HG03565 (cell line): ENCODE results near the gene VAV2.

Experiments used
- ATAC-seq: cut with Tn5 transposase; IDR thresholded peaks from one replicate; pipeline ENCODE4 v1.9.1; 2021; ENCODE audit warnings: mild to moderate bottlenecking, moderate library complexity; ENCODE audit not compliant: unreplicated experiment

Gene VAV2, protein sequence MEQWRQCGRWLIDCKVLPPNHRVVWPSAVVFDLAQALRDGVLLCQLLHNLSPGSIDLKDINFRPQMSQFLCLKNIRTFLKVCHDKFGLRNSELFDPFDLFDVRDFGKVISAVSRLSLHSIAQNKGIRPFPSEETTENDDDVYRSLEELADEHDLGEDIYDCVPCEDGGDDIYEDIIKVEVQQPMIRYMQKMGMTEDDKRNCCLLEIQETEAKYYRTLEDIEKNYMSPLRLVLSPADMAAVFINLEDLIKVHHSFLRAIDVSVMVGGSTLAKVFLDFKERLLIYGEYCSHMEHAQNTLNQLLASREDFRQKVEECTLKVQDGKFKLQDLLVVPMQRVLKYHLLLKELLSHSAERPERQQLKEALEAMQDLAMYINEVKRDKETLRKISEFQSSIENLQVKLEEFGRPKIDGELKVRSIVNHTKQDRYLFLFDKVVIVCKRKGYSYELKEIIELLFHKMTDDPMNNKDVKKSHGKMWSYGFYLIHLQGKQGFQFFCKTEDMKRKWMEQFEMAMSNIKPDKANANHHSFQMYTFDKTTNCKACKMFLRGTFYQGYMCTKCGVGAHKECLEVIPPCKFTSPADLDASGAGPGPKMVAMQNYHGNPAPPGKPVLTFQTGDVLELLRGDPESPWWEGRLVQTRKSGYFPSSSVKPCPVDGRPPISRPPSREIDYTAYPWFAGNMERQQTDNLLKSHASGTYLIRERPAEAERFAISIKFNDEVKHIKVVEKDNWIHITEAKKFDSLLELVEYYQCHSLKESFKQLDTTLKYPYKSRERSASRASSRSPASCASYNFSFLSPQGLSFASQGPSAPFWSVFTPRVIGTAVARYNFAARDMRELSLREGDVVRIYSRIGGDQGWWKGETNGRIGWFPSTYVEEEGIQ

DNA sequence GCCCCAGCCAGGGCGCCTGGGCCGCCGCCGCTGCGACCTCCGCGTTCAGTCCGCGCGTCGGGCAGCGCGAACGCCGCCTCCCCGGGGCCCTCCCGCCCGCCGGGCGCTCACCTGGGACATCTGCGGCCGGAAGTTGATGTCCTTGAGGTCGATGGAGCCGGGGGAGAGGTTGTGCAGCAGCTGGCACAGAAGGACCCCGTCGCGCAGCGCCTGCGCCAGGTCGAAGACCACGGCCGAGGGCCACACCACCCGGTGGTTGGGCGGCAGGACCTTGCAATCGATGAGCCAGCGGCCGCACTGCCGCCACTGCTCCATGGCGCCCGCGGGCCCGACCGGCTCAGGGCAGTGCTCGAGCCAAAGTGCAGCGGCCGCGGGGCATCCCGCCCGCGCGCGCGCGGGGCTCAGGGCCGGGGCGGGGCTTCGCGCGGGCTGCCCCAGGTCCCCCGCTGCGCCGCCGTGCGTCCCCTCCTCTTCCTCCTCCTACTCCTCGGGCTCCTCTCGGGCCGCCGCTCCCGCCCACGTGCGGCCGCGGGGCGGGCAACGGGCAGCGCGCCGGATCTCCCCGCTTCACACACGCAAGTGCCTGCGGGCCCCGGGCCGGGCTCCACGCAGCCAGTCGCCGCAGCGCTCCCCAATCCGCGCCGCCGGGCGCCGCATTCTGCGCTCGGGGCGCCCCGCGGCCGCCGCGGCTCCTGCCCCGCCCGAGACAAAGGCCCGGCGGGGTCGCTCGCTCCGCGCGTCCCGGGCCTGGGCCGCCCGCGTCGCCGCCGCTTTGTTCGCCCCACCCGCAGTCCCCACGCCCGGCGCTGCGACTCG, at the start of gene VAV2:
TSS of gene VAV2 (minus strand) at position 361 of the 816 bp plus-strand sequence. CDS start at position 315, 46 bp downstream.
- peak; percentile 33 for ATAC-seq

DNA sequence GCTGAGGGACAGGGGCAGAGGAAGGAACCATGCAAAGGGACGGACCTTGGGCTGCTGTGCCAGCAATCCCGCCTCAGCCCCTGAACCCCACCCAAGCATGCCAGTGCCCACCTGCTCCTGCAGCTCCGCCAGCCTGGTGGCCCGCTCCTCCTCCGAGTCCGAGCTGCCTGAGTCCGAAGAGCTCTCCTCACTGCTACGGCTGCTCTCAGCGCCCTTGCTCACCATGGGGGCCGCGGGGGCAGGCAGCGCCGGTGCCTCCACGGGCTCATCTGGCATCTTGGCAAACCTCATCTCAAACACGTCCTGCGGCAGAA, 49.5 kb upstream of the VAV2 start:
- ATAC-seq = no peak

DNA sequence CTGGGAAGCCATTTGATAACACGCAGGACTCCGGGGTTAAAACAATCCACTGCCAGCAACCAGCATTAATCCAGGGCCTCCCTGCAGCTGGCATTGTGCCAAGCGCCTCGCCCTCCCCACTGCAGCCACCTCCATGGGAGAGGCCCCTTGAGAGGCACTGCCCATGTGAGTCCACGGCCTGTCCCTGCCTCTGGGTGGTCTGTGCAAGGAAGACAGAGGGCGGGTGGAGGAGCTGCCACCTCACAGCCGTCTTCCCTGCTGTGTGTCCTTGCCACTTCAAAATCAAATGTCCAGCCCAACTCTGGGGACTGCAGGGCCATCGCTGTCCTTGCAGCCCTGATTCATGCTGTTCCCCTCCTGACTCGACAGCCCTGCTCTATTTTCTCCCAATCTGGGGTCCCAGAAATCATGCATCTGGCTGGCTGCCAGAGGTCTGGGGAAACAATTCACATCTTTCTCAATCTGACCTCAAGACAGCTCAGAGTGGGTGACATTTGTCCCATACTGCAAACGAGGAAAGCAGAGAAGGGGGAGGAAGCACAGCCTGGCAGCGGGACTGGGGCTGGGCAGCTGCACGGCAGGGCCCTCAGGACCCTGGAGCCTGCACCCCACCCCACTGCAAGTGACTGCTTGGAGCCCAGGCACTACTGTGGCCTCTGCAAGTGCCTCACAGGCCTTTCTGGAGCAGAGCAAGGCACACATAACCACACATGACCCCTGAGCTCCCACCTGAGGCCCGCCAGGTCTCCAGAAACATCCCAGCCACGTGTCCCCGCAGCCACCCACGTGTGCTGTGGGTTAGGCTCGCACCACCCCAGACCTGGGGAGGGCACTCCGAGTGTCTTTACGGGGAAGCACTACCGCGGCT, 48.9 kb upstream of the VAV2 start:
- ATAC-seq = no peak

DNA sequence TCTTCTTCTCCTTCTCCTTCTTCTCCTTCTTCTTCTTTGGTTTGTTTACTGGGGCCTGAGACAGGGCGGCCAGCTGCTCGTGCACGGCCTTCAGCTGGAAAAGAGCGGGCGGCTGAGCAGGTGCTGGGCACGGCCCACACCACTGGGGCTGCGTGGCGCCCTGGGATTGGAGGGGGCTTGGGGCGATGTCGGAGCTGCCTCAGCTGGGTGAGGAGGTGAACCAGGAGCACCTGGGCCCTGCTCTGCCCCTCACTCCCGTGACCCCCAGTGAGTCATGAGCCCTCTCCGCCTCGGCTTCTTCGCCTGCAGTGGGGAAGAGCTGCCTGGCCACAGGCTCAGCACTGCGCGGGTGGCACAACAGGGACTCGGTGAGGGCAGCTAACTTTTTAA, 48.0 kb upstream of the VAV2 start:
- ATAC-seq = no peak

DNA sequence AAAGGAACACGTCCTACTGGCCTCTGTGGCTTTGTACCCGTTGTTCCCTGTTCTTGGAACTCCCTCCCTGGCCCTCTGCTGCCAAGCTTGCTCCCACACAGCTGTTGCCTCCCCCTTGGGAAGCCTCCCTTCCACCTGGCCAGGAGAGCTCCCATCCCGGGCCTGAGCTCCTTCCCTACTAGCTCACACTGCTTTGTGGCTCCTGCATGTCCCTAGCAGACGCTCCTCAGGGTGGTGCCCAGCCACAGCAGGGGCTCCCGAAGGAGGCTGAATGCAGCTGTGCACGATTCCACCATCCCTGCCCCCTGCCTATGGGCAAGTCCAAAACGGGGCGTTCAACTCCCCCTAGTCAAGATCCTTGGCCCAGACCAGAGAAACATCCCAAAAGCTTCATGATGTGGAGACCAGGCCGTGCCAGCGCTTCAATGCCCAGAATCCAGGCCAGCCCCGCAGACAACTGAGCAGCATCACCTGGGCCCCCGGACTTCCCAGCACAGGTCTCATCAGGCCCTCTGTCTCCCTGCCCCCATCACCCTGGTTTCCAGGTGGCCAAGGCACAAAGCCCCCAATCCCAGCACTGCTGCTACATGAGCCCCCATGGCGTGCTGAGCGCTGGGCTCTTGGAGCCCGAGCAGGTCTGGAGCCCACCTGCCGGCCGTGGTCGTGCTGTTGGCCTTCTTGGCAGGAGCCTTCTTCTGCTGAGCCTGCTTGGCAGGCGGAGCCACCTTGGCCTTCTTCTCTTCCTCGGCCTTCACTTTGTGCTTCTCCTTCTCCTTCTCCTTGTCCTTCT, 47.5 kb upstream of the VAV2 start:
- no peak for ATAC-seq

DNA sequence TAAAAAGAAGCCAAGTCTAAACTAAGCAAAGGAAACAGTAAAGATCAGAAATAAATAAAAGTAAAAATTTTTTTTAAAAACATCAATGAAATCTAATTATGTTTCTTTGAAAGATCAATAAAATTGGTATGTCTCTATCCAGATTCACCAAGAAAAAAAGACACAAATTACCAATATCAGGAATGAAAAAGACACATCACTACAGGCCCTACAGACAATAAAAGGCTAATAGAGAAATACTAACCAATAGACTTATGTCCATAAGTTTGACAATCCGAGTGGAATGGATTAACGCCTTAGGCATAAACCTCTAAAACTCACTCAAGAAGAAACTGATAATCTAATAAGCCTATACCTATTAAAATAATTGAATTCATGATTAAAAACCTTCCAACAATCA, 45.5 kb upstream of the VAV2 start:
- ATAC-seq = no peak

DNA sequence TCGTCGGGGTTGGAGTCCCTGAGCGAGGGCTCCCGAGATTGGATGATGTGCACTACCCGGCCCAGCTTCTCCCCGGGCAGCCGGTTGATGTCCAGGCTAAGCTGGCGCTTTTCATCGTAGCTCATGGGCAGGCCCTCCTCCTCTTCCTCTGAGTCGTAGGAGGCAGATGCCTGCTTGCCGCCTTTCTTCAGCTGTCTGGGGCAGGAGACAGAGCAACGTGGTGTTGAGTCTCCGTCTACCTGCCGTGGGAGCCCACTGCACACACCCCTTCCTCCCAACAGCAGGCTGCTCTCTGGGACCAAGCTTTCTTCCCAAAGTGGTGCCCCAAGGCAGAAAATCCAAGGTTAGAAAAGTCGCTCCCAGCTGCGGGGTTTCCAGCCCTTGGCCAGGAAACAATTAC, 44.0 kb upstream of the VAV2 start:
- ATAC-seq = no peak

DNA sequence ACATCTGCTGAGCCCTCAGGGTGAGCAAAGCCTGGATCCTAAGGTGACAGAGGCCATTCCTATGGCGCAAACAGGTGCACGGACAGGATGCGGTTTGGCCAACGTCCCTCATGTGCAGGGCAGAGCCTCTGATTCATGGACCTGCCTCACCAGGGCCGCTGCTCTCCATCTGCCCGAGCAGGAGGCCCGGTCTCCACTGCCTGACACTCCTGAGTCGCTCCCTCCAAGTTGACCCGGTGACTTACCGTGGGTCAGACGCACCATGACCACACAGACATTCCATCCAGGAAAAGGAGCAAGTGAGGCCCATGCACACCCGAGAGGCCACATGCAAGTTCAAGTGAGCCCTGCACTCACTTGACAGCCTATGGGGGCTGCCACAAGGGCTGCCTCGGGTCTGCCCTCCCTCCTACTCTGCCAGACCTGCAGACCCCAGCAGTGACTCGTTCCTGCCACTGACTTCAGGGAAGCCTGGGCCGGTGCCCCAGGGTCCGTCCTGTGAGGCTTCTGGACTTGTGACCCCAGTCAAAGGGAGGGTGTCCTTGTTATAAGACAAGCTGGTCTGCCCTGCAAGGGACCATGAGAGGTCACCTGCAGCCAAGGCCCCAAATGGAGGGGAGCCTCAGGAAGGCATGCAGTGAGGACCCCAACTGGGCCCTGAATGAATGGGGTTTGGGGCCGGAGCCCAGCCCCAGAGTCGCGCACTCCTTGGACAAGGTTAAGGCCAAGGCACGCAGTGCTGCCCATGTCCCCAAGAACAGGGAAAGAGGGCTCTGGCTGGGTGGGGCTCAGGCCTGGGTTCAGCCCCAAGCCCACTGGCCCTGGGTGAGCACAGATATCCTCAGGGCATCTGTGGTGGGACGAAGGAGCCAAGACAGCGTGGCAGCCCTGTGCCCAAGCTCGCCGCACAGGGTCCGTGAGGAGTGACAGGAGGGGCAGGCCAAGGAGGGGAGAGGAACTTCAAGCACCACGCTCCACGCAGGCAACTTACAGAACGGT, 43.2 kb upstream of the VAV2 start:
- ATAC-seq = no peak

DNA sequence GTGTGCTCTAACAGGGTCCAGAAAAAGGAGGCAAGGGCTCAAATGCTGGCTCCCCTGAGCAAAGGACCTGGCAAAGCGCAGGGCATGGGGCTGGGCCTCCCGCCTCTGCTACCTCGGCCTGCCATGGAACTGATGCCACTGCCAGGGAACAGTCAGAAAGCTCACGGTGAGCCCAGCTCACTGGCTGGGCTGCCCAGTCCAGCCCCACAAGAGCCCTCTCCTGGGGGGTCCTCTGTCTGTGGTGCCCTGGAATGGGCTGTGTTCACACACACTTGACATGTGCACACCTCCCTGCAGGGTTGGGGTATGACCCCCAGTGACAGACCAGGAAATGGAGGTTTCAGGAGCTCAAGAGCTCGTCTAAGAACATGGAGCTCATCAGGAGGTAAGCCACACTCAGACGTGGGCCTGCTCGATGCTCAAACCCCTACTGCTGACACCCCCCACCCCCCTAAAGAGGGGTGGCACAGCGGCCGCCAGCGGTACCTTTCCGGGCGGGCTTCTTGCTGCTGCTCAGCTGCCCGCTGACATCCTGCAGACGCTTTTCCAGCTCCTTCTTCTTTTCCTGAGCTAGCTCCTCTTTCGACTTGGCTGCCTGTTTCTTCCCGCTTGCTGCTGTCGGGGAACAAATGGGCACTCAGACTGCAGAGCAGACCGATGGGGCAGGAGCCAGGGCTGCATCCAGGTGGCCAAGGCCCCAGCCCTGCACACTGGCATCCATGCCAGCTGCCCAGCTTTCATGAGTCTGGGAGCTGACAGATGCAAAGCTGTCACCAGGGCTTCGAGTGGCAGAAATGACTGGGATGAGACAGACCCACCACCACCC, 42.3 kb upstream of the VAV2 start:
- ATAC-seq = no peak

DNA sequence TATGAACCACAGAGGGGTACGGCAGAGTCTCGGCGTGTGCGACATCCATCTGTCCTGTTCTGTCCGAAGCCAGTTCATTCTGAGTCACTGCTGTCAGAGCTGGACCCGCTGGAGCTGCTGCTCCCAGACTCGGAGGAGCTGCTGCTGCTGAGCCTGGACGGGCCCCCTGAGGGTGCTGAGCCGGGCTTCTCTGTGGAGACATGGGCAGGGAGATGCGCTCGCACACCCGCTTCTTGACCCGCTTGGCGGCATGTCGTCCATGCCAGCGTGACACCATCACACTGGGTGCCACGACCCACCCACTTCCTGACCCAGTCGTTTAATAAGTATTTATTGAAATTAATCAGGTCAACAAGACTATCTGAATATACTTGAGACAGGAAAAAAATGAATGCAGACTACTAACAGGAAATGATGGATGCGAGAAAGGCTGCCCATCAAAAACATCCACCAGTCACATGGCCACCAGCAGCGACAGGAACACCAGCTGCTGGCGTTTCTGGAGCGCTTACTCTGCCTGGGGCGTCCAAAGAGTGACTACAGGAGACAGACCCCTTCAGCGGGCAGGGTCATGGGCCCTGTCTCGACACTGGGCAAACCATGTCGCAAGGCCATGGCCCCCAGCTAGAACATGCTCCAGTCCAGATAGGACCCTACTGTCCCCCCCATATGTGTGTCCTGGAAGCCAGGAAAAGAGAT, 41.5 kb upstream of the VAV2 start:
- ATAC-seq = no peak

DNA sequence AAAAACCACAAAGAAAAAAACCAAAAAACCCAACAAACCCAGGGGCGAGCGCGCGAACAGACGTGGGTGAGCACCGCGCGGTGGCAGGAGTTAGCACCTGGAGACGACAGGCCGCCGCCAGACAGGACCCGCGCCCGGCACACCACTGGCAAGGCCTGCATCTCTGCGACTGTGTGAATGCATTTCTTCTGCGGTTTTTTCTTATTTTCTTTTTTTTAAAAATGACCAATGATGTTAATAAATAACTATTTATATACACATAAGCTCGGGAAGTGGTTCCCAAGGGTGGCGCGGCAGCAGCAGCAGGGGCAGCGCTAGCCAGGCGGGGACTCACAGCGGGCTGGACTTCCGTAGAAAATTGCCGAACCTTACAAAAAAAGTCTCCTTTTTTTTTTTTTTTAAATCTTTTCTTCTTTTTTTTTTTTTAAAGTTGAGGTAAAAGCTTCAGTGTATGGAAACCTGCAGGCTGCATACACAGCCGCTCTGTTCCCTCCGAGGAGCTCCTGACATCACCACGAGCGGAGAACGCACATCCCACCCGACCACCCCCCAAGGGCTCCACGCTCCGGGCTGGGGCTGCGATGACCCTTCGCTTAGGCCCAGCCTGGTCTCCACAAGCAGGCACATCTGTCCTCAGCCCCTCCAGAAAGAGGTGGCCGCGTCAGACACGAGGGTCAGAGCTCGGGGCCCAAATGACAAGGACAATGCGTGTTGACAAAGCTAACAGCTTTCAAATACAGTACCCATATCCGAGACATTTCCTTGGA, 40.5 kb upstream of the VAV2 start:
- ATAC-seq = no peak

DNA sequence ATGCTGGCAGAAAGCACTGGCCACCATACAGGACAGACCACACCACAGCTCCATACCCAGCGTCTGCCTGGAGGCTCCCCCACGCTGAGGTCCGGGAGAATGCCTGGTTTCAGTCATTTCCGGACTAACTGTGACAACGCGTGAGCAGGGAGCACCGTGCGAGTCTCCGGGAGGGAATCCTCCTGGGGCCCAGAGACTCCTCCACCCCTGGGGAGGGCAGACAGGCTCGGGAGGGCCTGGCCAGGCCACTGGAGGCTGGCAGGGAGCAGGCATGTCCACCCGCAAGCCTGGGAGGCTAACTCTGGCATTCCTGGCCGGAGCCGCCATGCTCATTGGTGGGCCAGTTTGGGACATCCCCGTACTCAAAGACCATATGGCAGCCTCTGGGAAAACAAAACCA, 39.7 kb upstream of the VAV2 start:
- no peak for ATAC-seq

DNA sequence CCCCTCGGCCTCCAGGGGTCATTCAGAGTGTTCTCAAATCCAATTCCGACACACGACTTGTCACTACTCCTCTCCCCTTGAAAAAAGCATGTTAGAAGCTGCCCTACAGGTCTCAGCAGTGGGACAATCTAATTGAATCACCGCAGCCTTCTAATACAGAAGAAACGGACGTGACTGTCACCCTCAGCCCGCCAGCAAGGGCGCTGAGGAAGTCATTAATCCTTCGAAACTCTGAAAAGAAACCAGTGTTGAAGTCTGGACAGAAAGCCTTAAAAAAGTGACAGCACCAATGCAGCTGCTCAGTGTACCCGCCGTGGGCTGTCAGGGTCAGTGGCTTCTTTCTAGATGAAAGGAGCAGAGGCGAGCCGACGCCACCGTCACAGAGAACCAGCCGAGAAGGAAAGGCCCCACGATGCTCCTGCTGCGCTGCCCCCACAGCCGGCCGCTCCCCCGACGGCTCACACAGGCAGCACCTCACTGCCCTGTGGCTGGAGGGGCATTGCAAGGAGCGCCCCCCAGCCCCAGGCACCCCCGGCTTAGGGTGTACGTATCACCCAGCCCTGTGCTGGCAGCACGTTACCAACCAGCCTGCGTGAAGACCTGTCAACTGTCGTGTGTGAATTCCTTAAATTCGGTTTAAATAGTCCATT, 38.8 kb upstream of the VAV2 start:
- no peak for ATAC-seq

DNA sequence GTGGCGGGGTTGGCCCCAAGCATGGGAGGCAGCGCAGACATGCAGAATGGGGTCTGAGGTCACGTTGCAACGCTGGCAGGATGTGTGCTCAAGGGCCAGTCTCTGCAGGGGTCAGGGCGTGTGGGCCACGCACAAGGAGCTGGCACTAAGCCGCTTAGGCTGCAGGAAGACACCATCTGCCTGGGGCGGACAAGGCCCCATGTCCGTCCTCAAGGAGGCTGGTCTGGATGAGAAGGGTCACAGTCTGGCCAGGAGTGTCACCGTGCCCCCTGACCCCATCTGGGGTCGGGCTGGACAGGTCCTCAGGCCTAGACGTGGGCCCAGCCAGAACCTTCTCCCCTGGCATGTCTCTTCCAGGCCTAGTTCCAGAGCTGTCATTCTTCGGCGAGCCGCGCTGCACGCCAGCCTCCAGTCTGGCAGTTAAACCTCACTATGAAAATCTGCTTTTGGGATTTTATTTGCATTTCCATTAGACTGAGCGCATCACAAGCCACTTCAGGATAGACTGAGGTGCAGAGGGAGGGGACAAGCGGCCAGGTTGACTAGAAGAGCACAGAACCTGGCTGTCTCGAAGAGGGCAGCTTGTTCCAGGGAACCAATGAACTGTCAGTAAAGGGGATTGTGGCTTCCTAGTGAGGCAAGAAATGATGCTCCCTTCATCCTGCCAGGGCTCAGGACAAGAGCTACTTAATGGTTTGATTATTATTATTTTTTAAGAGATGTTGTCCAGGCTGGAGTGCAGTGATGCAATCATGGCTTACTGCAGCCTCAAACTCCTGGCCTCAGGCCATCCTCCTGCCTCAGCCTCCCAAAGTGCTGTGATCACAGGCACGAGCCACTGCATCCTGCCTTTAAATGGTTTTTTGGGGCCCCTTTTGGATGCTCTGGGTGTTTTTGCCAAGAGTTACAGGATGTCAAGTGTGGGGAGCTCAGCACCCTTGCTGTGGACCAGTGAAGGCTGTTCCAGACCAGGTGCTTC, 37.4 kb upstream of the VAV2 start:
- ATAC-seq = no peak
